GM18502 (cell line): Measurements from ENCODE around the gene SOD3.

Experiments used
- ATAC-seq: cut with Tn5 transposase; IDR thresholded peaks from one replicate; pipeline ENCODE4 v1.9.1; 2021; ENCODE audit warnings: mild to moderate bottlenecking; ENCODE audit not compliant: unreplicated experiment, poor library complexity

Gene SOD3

GRCh38 chr4:24837781-24838180 is 42.4 kb downstream of the SOD3 start:
- no peak for ATAC-seq

DNA sequence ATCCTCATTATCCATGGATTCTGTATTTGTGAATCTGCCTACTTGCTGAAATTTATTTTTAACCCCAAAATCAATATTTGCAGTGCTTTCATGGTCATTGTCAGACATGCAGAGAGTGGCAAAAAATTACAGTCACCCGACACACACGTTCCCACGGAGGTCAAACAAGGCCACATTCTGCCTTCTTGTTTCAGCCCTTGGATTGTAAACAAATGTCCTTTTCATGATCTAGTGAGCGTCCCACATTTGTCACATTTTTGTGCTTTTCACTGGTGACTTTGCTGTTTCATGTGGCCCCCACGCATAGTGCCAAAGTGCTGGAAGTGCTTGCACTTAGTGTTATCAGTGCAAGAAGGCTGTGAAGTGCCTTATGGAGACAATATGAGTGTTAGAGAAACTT is 45.0 kb downstream of the SOD3 start:
- no peak for ATAC-seq

DNA sequence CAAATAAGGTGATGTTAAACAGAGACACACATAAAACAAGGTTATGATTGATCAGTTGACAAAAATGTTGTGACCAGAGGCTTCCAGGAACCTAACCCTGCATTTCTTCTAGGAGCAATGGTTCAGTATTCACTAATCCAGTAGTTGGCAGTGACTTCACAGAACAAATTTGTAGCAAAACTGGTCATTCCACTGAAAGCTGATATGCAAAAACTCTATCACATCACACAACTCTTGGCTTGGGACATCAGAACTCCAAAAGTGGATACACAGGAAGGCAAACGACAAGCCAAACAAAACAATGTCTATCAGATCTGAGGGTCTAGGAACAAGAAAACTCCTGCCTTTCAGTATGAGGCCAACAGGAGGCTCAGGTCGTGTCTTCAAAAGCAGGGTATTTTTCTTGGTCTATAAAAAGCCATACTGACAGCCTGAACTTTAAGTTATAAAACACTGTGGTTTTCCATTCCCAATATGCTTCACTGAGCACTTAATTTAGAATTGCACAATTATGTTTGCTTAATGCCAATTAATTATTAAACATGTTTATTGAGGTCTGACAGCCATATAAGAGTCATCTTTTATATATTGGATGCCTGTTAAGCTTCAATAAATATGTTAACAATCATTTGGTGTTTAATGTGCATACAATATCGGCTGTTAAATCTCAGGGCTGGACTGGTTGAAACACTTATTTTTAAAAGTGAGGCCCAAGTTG is 45.6 kb downstream of the SOD3 start:
- ATAC-seq = no peak

- no peak for ATAC-seq
These were observed 47.0 kb downstream of the SOD3 start for GRCh38 chr4:24842356-24842755.

DNA sequence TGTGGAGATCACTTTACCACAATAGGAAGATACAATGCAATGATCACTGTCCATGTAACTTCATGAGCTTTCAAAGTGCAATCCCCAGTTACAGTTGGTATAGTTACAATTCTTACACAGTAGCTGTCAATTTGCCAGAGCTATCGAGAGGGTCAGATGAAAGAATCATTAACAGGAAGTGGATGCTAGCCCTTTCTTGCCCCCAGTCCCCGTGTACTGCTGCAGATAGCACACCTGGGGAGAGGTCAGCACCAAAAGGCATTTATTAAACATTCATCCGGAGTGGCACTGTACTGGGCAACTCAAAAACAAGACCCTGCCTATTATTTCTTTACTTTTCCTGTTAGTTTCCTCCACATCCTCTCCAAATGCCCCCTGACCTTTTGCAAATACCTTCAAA is 47.7 kb downstream of the SOD3 start:
- no peak for ATAC-seq

- no peak for ATAC-seq
These were observed 49.8 kb downstream of the SOD3 start for GRCh38 chr4:24845132-24845531.

GRCh38 chr4:24845902-24846301 is 50.5 kb downstream of the SOD3 start:
- no peak for ATAC-seq

- no peak for ATAC-seq
These were observed 51.3 kb downstream of the SOD3 start for GRCh38 chr4:24846716-24847115.

- ATAC-seq = no peak
These were observed 54.0 kb downstream of the SOD3 start for GRCh38 chr4:24849351-24849750.

- ATAC-seq = no peak
These were observed 54.4 kb downstream of the SOD3 start for GRCh38 chr4:24849756-24850155.
